Activated T-helper 2 cell treated with anti-CD3 and anti-CD28 coated beads, Interferon-gamma antibody, Interleukin-2, Interleukin-4, amounts not matched to agents 10 μg/mL and 5 μg/mL and 100 μg/mL, durations not matched to agents 14 hours and 24 hours and 36 hours (primary cell): ENCODE results near the gene CDKN1C. TPM values are rescaled to one million over a fixed set of nuclear protein-coding genes. Genes with fewer than 3 reads are reported as not detected.
"Not testable (repeated sequence)": the region's sequence is repeated elsewhere in the genome, so short reads cannot be mapped to it uniquely, and the experiment has no call there.

Experiments used
- DNase-seq: peaks from one replicate; pipeline ENCODE4 v3.0.0; 2021; ENCODE audit warnings: low spot score
- H3K27ac Mint-ChIP-seq: one replicate; pipeline ENCODE4 v1.8.0; 2021; ENCODE audit warnings: mixed read lengths
- H3K27me3 Mint-ChIP-seq: one replicate; pipeline ENCODE4 v1.8.0; 2021; ENCODE audit warnings: low read depth, mixed read lengths
- H3K36me3 Mint-ChIP-seq: one replicate; pipeline ENCODE4 v1.8.0; 2021; ENCODE audit warnings: low read depth, mixed read lengths
- H3K4me1 Mint-ChIP-seq: one replicate; pipeline ENCODE4 v1.8.0; 2021; ENCODE audit warnings: low read depth, mixed read lengths
- H3K4me3 Mint-ChIP-seq: one replicate; pipeline ENCODE4 v1.8.0; 2021; ENCODE audit warnings: low read depth, mild to moderate bottlenecking, moderate library complexity, mixed read lengths
- H3K9me3 Mint-ChIP-seq: one replicate; pipeline ENCODE4 v1.8.0; 2021; ENCODE audit warnings: mixed read lengths
- intact Hi-C: fragments of 100-400 bp; cut with micrococcal nuclease; formaldehyde crosslinking; loops from one replicate; pipeline ENCODE4 v1.15.1; 2023
- total RNA-seq: library from RNA; stranded (reverse); gene quantifications from 2 replicates; pipeline ENCODE4 v1.2.3, GENCODE V29; 2022

Gene CDKN1C
- total RNA-seq, 1 donor from 2014 or later = 1.7 TPM

DNA sequence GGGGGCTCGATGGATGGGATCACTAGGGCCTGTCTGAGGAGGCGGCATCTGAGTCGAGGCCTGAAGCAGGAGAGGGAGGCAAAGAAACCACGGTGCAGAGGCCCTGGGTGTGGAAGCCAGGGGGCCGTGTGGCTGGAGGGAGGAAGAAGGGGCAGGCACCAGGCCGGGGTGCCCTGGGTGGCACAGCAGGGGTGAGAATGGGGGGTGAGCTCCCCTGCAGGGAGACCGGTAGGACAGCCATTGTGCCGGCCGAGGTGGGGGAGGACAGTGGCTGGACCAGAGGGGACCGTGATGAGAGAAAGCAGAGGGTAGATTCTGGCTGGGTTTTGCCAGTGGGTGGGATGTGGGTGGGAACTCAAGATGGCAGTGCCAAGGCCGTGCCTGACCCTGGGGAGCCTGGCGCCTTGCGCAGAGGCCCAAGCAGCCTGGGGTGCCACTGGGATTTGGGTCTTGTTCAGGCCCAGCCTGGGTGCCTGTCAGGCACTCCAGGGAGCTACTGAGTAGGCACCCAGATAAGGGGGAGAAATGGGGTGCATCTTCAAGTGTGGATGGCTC is 24.9 kb upstream of the CDKN1C start:
- no peaks in the 10 kb centered on the region for H3K27me3 Mint-ChIP-seq
- intact Hi-C loops = no loop called here
- H3K4me3 Mint-ChIP-seq = no peak overlapping the region
- H3K36me3 Mint-ChIP-seq = peaks cover 6% of the 10 kb centered on the region
- H3K9me3 Mint-ChIP-seq = peaks cover 4% of the 10 kb centered on the region
- H3K27ac Mint-ChIP-seq = no peak overlapping the region
- DNase-seq = no peak
- H3K4me1 Mint-ChIP-seq = no peaks in the 10 kb centered on the region

DNA sequence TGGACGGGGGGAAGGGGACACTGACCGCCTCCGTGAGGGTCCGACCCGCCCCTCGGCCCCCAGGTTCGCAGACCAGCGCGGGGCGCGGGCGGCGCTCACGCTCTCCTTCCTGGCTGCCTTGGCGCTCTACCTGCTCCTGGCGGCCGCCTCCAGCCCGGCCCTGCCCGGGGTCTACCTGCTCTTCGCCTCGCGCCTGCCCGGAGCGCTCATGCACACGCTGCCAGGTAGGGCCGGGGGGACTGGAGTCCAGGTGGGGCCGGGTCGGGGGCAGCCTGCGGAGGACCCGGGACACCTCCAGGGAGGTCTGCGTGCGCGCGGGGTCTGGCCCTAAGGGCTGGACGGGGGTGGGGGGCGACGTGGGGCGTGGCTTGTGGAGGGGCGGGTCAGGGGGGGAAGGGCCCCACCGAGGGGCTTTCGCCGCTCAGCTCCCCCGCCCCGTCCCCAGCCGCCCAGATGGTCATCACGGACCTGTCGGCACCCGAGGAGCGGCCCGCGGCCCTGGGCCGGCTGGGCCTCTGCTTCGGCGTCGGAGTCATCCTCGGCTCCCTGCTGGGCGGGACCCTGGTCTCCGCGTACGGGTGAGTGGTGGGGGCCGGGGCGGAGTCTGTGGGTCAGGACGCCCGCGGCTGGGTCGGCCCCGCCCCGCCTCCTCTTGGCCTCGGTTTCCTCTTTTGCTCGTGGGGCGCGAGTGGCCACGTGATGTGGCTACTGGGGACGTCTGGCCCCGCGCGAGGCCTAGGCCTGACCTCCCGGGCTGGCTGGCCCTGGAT is 23.7 kb upstream of the CDKN1C start:
- Mint-ChIP-seq H3K4me3 (no peak overlapping the region), H3K9me3 (peaks cover 10% of the 10 kb centered on the region), H3K4me1 (peaks cover 2% of the 10 kb centered on the region), H3K27me3 (no peaks in the 10 kb centered on the region), H3K27ac (no peak overlapping the region), H3K36me3 (peaks cover 15% of the 10 kb centered on the region)
- intact Hi-C loops = no loop called here
- no peak for DNase-seq

DNA sequence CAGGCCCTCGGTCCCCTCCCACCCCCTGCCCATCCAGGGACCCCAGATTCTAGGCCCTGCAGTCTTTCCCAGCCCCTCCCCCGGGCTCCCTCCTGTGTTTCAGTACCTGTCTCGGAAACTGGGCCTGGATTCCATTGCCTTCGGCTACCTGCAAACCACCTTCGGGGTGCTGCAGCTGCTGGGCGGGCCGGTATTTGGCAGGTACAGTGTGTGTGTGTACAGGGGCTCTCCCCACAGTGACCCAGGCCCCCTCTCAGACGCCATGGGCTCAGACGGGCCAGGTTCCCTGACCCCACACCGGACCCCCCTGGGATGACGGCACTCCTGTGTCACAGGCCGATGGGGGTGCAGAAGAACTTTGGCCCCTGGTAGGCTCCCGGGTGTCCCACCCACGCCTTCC is 22.6 kb upstream of the CDKN1C start:
- intact Hi-C loops = no loop called here
- H3K9me3 Mint-ChIP-seq = peaks cover 10% of the 10 kb centered on the region
- H3K4me1 Mint-ChIP-seq = peaks cover 7% of the 10 kb centered on the region
- no peak overlapping the region for H3K27ac Mint-ChIP-seq
- H3K4me3 Mint-ChIP-seq = no peak overlapping the region
- peaks cover 15% of the 10 kb centered on the region for H3K36me3 Mint-ChIP-seq
- no peaks in the 10 kb centered on the region for H3K27me3 Mint-ChIP-seq
- DNase-seq = no peak

DNA sequence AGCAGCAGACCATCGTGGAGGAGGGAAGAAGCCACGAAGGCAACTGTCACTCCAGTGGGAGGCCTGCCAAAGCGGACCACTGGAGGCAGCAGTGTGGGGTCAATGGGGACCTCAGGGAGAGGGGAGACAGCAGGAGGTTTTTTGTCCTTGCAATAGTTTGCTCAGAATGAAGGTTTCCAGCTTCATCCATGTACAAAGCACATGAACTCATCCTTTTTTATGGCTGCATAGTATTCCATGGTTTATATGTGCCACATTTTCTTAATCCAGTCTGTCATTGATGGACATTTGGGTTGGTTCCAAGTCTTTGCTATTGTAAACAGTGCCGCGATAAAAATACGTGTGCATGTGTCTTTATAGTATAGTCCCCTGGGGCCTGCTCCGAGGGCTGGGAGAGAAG is 19.7 kb upstream of the CDKN1C start:
- intact Hi-C loops, H3K4me3 Mint-ChIP-seq, H3K27me3 Mint-ChIP-seq, DNase-seq, H3K27ac Mint-ChIP-seq, H3K9me3 Mint-ChIP-seq: not testable (repeated sequence)
- Mint-ChIP-seq H3K36me3 (peaks cover 15% of the 10 kb centered on the region), H3K4me1 (peaks cover 15% of the 10 kb centered on the region)

DNA sequence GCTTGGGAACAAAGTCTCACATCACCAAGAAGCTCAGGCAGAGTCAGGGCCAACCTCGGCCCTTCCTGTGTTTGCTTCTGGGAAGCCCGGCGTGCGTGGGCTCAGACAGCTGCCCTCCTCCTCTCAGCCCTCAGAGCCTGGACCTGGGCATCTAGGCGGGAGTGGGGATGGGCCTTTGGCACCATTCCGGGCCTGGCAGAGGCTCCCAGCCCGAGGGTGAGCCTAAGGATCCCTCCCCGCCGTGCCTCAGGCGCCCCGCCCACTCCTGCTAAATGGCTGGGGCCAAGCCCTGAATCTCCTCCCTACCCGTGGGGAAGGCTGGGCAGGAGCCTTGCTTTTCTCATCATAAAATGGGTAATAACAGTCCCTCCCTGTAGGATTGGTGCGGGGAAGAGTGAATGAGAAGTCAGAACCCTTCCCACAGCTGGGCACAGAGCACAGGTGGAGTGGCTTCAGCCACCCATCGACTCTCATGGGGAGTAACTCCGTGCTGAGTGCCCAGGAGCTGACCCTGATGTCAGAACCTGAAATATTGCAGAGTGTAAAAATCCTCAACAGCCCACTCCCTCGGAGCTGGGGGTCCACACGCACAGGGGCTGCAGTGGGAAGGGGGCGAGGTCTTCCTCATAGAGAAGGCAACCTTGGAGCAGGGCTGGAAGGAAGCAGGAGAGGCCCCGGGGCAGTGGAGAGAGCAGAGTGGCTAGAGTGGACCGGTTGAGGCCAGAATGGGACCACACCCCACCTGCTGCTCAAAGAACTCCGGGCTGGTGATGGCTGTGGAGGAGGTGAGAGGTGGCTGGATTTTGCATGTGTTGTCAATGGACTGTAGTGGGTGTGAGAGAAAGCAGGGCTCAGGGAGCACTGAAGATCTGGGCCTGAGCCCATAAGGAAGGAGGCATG is 18.8 kb upstream of the CDKN1C start:
- no peak overlapping the region for H3K27ac Mint-ChIP-seq
- peak overlapping the region; percentile 57 for H3K4me3 Mint-ChIP-seq
- H3K27me3 Mint-ChIP-seq = no peaks in the 10 kb centered on the region
- H3K36me3 Mint-ChIP-seq = peaks cover 15% of the 10 kb centered on the region
- DNase-seq = no peak
- H3K4me1 Mint-ChIP-seq = peaks cover 19% of the 10 kb centered on the region
- H3K9me3 Mint-ChIP-seq = peaks cover 10% of the 10 kb centered on the region
- intact Hi-C loops = no loop called here

DNA sequence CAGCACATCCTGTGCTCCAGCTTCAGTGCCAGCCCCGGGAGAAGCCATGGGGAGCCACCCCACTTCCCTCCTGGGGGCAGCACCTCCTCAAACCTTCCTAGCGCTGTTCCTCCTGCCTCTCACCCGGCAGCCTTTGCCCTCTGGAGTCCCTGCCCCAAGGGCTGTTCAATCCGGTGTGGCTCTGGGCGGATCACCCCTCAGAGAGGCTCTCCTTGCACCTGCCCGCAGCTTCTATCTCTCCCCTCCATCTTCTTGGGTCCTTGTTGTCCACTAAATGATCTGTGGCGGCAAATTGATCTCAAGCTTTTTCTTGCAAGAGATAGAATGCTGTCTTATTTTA is 18.1 kb upstream of the CDKN1C start:
- Mint-ChIP-seq H3K27ac (no peak overlapping the region), H3K4me1 (peaks cover 26% of the 10 kb centered on the region), H3K4me3 (peak overlapping the region; percentile 57), H3K36me3 (peaks cover 15% of the 10 kb centered on the region), H3K9me3 (peaks cover 10% of the 10 kb centered on the region), H3K27me3 (no peaks in the 10 kb centered on the region)
- no peak for DNase-seq
- intact Hi-C loops = loop anchor here (2.0 kb wide), 2 partner anchors 19 to 87 kb away; partner anchors contain the start of gene CDKN1C

DNA sequence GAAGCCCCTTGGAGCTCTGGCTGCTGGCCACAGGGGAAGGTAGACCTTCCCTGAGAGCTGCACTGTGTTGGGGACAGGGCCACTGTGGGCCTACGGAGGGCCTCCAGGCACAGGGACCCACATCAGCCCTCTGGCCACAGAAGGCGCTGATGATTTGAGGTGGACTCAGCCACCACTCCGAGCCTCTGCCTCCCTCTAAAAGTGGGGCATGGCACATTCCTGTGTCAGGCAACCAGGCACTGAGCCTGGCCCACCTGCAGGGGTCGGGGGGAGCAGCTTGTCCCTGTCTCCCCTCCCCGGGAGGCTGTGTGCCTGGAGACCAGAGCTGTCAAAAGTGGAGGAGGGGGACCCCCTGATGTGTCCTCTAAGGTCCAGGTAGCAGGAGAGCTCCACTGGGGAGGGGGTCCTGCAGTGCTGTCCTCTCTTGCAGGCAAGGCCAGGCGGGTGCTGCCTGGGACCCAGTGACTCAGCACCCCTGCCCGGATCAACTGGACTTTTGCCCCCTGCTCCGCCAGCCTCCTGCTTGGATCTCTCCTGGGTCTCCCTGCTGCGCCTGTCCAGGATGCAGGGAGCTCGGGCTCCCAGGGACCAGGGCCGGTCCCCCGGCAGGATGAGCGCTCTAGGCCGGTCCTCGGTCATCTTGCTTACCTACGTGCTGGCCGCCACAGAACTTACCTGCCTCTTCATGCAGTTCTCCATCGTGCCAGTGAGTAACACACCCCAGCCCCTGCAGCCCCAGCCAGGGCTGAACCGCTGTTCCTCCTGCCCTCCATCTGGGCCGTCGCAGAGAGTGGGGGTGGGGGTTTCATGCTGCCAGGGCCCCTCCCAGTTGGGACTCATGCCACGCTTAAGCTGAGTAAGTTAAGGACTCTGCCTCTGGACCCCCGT is 17.5 kb upstream of the CDKN1C start:
- intact Hi-C loops = loop anchor here (1.0 to 2.0 kb wide), 3 partner anchors 18 to 88 kb away; partner anchors contain the start of gene CDKN1C
- Mint-ChIP-seq H3K4me3 (peak overlapping the region; percentile 74), H3K4me1 (peaks cover 32% of the 10 kb centered on the region), H3K27me3 (no peaks in the 10 kb centered on the region), H3K9me3 (peaks cover 10% of the 10 kb centered on the region), H3K27ac (peak overlapping the region; percentile 50), H3K36me3 (peaks cover 15% of the 10 kb centered on the region)
- DNase-seq = no peak

DNA sequence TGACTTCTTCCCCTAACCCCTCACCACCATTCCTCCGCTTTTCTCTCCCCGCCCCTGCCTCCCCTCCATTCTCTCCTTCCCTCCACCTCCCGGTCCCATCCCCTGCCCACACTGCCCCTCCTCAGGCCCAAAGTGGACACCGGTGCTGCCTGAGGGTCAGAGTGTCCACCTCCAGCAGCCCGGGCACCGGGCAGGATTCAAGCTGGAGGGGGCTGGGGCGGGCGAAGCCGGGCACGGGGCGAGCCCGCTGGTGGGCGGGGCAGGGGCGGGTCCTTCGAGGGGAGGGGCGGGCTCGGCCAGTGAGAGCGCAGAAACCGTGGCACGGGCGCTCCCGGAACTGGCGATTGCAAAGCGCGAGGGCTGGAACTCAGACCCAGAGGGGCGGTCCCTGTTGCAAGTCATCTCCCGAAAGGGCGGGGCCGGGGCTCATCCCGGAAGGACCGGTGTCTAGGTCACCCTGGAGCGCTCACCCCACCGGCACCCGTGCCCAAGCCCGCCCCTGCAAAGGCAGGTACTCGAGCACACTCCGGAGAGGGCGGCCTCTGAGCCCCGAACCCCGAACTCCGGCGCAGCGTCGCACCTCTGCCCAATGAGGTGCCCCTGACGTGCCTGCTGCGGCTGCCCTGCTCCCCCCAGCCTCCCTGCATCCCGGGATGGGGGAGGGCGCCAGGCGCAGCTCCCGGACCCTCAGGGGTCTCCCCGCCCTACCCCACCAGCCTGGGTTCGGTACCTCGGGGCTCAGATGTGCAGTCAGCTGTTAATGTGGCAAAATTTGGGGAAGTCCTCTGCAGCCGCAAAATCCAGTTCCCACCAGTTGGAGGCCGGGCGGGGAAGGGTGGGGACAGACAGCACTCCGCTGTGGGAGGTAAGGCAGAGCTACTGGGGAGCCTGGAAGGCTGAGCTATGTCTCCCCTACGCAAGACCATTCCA is 16.5 kb upstream of the CDKN1C start:
- no peaks in the 10 kb centered on the region for H3K27me3 Mint-ChIP-seq
- peak; percentile 94 for DNase-seq
- H3K4me3 Mint-ChIP-seq = peak overlapping the region; percentile 74
- H3K9me3 Mint-ChIP-seq = peaks cover 10% of the 10 kb centered on the region
- H3K36me3 Mint-ChIP-seq = peaks cover 15% of the 10 kb centered on the region
- peaks cover 37% of the 10 kb centered on the region for H3K4me1 Mint-ChIP-seq
- H3K27ac Mint-ChIP-seq = peak overlapping the region; percentile 61
- intact Hi-C loops = loop anchor here (1.0 to 2.0 kb wide), 3 partner anchors 17 to 89 kb away; partner anchors contain the start of gene CDKN1C

DNA sequence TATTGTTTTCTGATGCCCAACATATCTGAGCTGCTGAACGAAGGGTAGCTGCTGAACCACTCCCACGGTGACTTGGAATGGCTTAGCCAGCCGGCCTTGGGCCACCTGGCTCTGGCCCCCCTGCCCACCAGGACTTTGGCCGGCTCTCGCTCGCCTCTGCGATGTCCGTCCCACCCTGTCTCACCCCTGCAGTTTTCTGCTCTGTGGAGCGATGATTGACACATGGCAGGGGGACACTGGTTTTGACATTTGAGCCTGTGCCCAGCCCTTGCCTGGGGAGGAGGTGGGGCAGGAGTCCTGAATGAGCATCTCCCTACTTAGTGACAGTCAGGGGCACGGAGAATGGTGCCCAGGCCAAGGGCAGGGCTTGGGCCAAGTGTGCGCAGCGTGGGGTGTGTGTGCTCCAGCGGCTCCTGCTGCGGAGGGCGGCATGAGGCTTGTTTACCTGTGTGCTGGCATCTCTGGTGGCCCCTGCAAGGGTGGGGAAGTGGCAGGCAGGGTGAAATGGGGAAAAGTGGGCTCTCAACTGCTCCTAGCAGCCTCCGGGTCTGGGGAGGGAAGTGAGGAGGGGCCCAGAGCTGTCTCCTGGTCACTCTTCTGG is 15.7 kb upstream of the CDKN1C start:
- peaks cover 37% of the 10 kb centered on the region for H3K4me1 Mint-ChIP-seq
- intact Hi-C loops = no loop called here
- H3K9me3 Mint-ChIP-seq = peaks cover 10% of the 10 kb centered on the region
- DNase-seq = no peak
- peak overlapping the region; percentile 21 for H3K27ac Mint-ChIP-seq
- peaks cover 15% of the 10 kb centered on the region for H3K36me3 Mint-ChIP-seq
- no peaks in the 10 kb centered on the region for H3K27me3 Mint-ChIP-seq
- H3K4me3 Mint-ChIP-seq = peak overlapping the region; percentile 51

DNA sequence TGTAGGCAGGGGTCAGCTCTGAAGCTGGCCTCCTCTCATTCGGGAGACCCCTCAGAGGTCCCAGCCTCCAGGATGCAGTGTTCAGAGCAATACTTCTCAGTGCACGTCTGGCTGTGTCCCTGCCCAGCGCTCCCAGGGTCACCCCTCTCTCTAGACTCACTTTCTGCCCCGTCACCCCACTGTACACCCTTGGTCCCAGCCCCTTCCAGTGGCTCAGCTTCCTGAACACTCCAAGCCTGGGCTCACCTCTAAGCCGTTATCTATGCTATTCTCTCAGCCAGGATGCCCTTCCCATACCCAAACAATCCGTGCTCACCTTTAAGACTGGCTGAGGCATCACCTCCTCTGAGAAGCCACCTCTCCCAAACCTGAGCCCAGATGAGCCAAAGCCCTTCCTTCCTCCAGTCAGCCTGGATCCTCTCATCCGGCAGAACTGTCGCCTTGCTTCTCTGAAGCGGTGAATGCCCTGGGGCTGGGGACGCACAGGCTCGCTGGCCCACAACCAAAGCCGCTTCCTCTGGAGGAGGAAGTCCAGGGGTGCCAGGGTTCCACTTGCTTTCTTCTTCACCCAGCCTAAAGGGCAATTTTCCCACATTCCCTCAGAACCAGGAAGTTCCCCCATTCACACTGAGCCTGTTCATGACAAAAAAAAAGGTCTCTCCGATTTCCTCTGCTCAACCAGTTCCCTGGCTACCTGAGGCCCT is 13.7 kb upstream of the CDKN1C start:
- Mint-ChIP-seq H3K4me1 (peaks cover 34% of the 10 kb centered on the region), H3K9me3 (no peaks in the 10 kb centered on the region)

More for the DNA sequence above, 13.7 kb upstream of the CDKN1C start:
- H3K4me3 Mint-ChIP-seq = no peak overlapping the region
- DNase-seq = no peak
- peak overlapping the region; percentile 52 for H3K27ac Mint-ChIP-seq
- intact Hi-C loops = loop anchor here (10.0 kb wide), 1 partner anchor 594 kb away; the partner anchor contains the start of genes C11orf21 and TSPAN32
- no peaks in the 10 kb centered on the region for H3K36me3 Mint-ChIP-seq
- H3K27me3 Mint-ChIP-seq = no peaks in the 10 kb centered on the region
